GM12874 (cell line): Measurements from ENCODE around the gene CDC25C.

Source experiments
- CTCF ChIP-seq: IDR thresholded peaks from 2 replicates; pipeline ENCODE4 v1.5.1; 2011; ENCODE audit warnings: low read depth, mild to moderate bottlenecking, control low read depth, low read length, moderate library complexity; ENCODE audit not compliant: insufficient read depth

Gene CDC25C

GRCh38 chr5:138273834-138274188 lies 57.8 kb downstream of the CDC25C start:
- TF ChIP-seq CTCF = no peak

- TF ChIP-seq CTCF = no peak
Measured at GRCh38 chr5:138272681-138273080, 58.9 kb downstream of the CDC25C start.

- TF ChIP-seq CTCF = no peak
Measured at GRCh38 chr5:138271281-138271680, 60.3 kb downstream of the CDC25C start.

GRCh38 chr5:138264183-138264582 lies 67.4 kb downstream of the CDC25C start:
- no peak for TF ChIP-seq CTCF

GRCh38 chr5:138263581-138263980 lies 68.0 kb downstream of the CDC25C start:
- no peak for TF ChIP-seq CTCF

- no peak for TF ChIP-seq CTCF
Measured at GRCh38 chr5:138258704-138259292, 72.8 kb downstream of the CDC25C start.

- no peak for TF ChIP-seq CTCF
Measured at GRCh38 chr5:138257583-138257982, 74.0 kb downstream of the CDC25C start.
